IPS DF 6.9 (cell line): ENCODE data around the gene CCR6.
A peak's percentile ranks its signal among the peaks of the same experiment; 100 is the strongest.

Experiments
- DNase-seq: peaks from one replicate; pipeline ENCODE4 v3.0.0-alpha.2; 2013; ENCODE audit warnings: low read depth, low spot score
- H3K27ac ChIP-seq: one replicate; pipeline ENCODE4 v1.5.1; 2013; ENCODE audit warnings: low read length, control low read depth
- H3K27me3 ChIP-seq: 2 replicates; pipeline ENCODE4 v1.6.1; 2013; ENCODE audit warnings: mild to moderate bottlenecking, low read length; ENCODE audit not compliant: control insufficient read depth, insufficient read depth
- H3K36me3 ChIP-seq: 2 replicates; pipeline ENCODE4 v1.6.1; 2013; ENCODE audit warnings: low read length; ENCODE audit not compliant: control insufficient read depth, insufficient read depth
- H3K4me1 ChIP-seq: 2 replicates; pipeline ENCODE4 v1.6.1; 2013; ENCODE audit warnings: low read length; ENCODE audit not compliant: control insufficient read depth, insufficient read depth
- H3K4me3 ChIP-seq: 2 replicates; pipeline ENCODE4 v1.5.1; 2013; ENCODE audit warnings: mild to moderate bottlenecking, low read length
- H3K9me3 ChIP-seq: 2 replicates; pipeline ENCODE4 v1.6.1; 2013; ENCODE audit warnings: low read length, inconsistent platforms; ENCODE audit not compliant: control insufficient read depth, insufficient read depth
- WGBS: extraction: QIAGEN DNeasy Blood & Tissue Kit; methylation state at CpG from one replicate; pipeline ENCODE4 v1.1.7; 2013; ENCODE audit warnings: mixed read lengths, missing lambda C conversion rate; ENCODE audit not compliant: insufficient read length, insufficient coverage; 5-methylcytosine and 5-hydroxymethylcytosine counted together

The CCR6 gene

DNA sequence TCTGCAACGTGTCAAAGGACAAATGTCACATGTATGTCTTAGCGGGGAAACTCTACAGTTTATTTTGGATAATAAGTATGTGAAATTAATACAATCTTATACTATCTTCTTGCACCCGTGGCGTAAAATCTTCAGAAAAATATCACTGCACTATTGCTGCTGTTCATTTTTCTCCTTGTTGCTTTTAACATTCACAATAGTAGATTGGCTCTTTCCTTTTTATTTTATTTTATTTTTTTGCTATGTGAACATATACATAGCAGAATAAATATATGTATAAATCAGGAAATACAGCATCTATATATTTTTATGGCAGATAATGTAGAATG is 19.5 kb downstream of the CCR6 start:
- Histone ChIP-seq H3K27ac (no peak overlapping the region), H3K4me1 (peaks cover 4% of the 10 kb centered on the region), H3K27me3 (no peaks in the 10 kb centered on the region), H3K9me3 (no peaks in the 10 kb centered on the region), H3K36me3 (no peaks in the 10 kb centered on the region), H3K4me3 (no peak overlapping the region)
- no peak for DNase-seq
- no CpG with 5 or more reads among the region's 4 CpGs for WGBS

DNA sequence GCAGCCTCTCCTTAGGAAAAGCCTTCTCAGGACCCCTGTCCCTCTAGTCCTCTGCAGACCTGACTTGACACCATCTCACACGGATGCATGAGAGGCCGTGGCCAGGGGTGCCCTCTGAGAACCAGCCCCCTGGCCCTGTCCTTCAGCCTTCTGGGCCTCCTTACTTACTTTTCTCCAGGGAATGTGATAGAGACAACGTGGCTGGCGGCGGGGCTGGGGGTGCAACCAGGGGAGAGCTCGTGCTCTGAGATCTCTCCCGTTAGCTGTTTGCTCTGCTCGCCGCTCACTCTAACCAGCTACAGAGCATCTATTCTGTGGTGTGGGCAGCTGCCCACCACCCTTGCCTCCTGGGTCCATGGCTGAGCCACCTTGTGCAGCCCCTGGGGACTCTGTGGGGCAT is 20.1 kb downstream of the CCR6 start:
- no peak overlapping the region for H3K4me3 ChIP-seq
- whole genome bisulfite sequencing: no CpG with 5 or more reads among the region's 9 CpGs
- H3K27me3 ChIP-seq: no peaks in the 10 kb centered on the region
- no peak overlapping the region for H3K27ac ChIP-seq
- no peaks in the 10 kb centered on the region for H3K36me3 ChIP-seq
- H3K9me3 ChIP-seq: no peaks in the 10 kb centered on the region
- DNase-seq: no peak
- H3K4me1 ChIP-seq: peaks cover 7% of the 10 kb centered on the region

DNA sequence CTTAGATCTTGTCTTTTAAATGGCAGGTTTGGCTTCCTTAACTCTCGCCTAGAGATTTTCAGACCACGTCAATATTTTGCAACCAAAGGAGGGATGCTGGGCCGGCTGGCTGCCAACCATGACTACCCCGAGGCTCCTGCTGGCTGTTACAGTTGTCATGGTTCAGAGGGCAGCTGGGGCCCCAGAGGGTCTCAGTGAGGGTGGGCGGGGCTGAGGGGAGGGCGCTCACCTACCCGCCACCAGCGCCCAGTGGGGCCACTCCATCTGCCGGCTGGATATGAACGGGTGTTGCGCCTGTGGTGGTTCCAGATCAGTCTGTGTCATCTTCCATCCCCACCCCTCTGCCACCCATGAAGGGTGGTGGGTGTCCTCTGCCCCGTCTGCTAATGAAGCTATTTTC is 22.6 kb downstream of the CCR6 start:
- no peak overlapping the region for H3K27ac ChIP-seq
- no peak for DNase-seq
- H3K9me3 ChIP-seq: no peaks in the 10 kb centered on the region
- no peaks in the 10 kb centered on the region for H3K36me3 ChIP-seq
- H3K4me3 ChIP-seq: no peak overlapping the region
- no peaks in the 10 kb centered on the region for H3K27me3 ChIP-seq
- H3K4me1 ChIP-seq: peaks cover 7% of the 10 kb centered on the region
- no CpG with 5 or more reads among the region's 12 CpGs for WGBS

DNA sequence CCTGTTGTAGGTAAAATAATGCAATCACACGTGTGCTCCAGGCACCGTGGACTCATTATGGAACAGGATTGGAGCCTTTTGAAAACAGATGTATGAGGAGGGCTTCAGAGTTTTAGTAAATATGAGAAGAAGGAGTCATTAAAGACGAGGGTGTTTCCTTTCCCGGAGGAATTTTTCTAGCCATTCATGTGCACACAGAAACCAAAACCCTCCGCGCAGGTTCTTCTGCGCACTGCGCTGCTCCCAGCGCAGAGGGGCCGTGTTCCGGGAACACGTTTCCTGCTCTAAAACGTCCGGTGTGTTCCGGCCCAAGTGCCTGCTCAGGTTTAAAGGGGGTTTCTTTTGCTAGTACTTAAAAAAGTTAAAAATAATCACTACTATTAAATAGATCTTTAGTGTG is 23.2 kb downstream of the CCR6 start:
- Histone ChIP-seq H3K4me1 (peaks cover 5% of the 10 kb centered on the region), H3K27ac (no peak overlapping the region), H3K9me3 (no peaks in the 10 kb centered on the region), H3K36me3 (no peaks in the 10 kb centered on the region), H3K4me3 (no peak overlapping the region), H3K27me3 (no peaks in the 10 kb centered on the region)
- no peak for DNase-seq
- no CpG with 5 or more reads among the region's 15 CpGs for WGBS

DNA sequence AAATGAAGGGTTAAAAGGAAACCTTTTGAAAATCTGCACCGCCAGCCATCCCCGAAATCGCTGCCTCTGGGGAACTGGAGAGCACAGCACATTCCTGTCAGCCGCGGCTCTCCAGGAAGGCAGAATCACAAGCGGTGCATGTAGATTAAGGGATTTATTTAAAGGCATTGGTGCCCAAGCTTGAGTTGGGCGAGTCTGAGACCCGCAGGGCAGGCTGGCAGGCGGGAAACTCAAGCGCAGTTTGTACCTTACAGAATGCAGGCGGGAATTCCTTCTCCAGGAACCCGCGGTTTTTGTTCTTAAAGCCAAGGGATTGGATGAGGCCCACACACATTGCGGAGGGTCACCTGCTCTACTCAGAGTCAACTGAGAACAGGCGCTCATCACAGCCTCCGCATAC is 24.1 kb downstream of the CCR6 start:
- no peaks in the 10 kb centered on the region for H3K9me3 ChIP-seq
- H3K27ac ChIP-seq: no peak overlapping the region
- DNase-seq: peak; percentile 50
- H3K27me3 ChIP-seq: no peaks in the 10 kb centered on the region
- H3K36me3 ChIP-seq: no peaks in the 10 kb centered on the region
- no peak overlapping the region for H3K4me3 ChIP-seq
- WGBS: no CpG with 5 or more reads among the region's 16 CpGs
- H3K4me1 ChIP-seq: peaks cover 5% of the 10 kb centered on the region

DNA sequence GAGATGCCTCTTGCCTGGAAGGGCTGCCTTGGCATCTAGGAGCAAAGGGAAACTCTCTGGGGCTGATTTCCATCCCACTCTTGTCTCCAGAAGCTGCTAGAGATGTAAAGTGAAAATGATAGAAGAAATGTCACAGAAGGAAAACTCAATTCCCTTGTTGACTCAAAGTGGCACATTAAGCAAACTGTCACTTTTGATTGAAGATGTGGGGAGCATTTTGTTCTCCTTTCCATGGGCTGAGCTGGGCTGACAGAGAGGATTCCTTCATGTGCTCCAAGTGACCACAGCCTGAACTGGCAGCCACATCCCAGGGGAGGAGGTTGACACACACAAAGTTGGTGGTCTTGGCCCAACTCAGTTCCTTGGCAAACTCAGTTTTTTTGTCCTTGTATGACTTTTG is 25.1 kb downstream of the CCR6 start:
- Histone ChIP-seq H3K27ac (no peak overlapping the region), H3K27me3 (no peaks in the 10 kb centered on the region), H3K9me3 (no peaks in the 10 kb centered on the region), H3K4me3 (no peak overlapping the region), H3K4me1 (peaks cover 5% of the 10 kb centered on the region), H3K36me3 (no peaks in the 10 kb centered on the region)
- DNase-seq: no peak

DNA sequence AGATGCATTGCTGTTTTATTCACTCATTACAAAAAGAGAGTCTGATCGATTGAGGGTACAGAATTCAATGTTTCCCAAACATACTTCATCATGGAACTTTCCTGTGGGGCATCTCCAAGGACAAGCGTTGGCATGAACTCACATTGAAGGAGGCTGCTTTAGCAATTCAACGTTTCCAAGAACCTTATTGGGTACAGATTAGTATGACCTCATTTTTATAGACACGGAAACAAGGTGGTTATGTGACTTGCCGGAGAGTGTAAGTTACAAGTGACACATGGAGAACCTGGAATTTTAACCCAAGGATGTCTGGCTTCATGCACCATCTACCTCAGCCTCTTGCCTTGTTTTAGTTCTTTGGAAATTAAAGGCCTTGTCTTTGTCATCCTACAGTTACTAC is 26.1 kb downstream of the CCR6 start:
- no peaks in the 10 kb centered on the region for H3K27me3 ChIP-seq
- no peaks in the 10 kb centered on the region for H3K36me3 ChIP-seq
- no peak overlapping the region for H3K4me3 ChIP-seq
- H3K4me1 ChIP-seq: peaks cover 5% of the 10 kb centered on the region
- no peak overlapping the region for H3K27ac ChIP-seq
- DNase-seq: no peak
- WGBS: no CpG with 5 or more reads among the region's 5 CpGs
- H3K9me3 ChIP-seq: no peaks in the 10 kb centered on the region

DNA sequence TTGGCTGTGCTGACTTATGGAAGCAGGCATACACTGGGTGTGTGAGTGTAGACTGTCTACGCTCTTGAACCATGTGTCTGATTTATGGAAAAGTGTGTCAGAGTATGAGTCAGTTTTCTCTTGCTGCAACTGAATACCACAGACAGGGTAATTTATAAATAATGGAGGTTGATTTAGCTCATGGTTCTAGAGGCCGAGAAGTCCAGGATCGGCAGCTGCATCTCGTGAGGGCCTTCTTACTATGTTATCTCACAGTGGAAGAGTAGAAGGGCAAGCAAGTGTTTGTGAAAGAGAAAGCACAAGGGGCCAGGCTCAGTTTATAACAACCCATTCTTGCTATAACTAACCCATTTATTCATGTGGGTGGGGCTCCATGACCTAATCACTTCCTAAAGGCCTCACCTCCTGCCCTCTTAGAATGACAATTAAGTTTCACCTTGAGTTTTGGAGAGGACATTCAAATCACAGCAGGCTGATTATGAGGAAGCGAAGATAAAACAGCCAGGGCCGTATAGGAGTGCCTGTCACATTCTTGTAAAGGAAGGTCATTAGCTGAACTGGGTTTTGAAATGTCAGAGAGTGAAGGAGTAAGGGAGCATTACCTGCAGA is 28.1 kb downstream of the CCR6 start:
- WGBS: no CpG with 5 or more reads among the region's 6 CpGs
- Histone ChIP-seq H3K9me3 (no peaks in the 10 kb centered on the region), H3K27ac (no peak overlapping the region), H3K36me3 (no peaks in the 10 kb centered on the region), H3K4me3 (no peak overlapping the region), H3K4me1 (peaks cover 5% of the 10 kb centered on the region), H3K27me3 (no peaks in the 10 kb centered on the region)
- DNase-seq: peak; percentile 41

DNA sequence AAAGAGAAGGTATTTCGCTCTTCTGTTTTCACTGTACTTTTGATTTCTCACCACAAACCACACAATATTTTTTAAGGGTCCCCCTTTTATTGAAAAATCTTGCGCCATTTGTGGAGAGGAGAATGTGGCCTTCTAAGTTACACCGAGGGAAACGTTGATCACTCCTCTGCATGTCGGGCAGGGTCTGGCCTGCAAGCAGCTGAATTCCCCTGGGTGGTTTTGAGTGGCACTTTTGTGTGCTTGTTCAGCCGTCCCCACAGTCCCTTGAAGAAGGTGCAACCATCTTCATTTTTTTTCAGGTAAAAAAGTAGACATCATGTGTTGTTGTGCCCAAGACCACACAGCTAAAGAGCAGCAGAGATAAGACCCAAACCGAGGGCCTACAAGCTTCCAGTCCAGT is 28.8 kb downstream of the CCR6 start:
- H3K27ac ChIP-seq: no peak overlapping the region
- no CpG with 5 or more reads among the region's 7 CpGs for WGBS
- DNase-seq: no peak
- no peaks in the 10 kb centered on the region for H3K9me3 ChIP-seq
- H3K4me1 ChIP-seq: peaks cover 5% of the 10 kb centered on the region
- no peaks in the 10 kb centered on the region for H3K27me3 ChIP-seq
- H3K4me3 ChIP-seq: no peak overlapping the region
- no peaks in the 10 kb centered on the region for H3K36me3 ChIP-seq

DNA sequence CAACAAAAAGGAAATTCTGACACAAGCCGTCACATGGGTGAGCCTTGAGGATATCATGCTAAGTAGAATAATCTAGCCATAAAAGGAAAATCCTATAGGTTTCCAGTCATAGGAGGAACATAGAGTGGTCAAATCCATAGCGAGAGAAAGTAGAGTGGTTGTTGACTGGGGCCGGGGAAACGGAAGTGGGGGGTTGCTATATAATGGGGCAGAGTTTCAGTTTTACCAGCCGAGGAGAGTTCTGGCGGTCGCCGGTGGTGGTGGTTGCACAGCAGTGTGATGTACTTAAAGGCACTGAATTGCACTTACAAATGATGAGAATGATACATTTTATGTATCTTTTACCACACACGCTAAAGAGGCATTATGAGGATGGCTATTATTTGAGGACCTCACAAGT is 30.0 kb downstream of the CCR6 start:
- Histone ChIP-seq H3K36me3 (peaks cover 3% of the 10 kb centered on the region; the same call in 1 of the 2 replicates), H3K4me1 (peaks cover under 1% of the 10 kb centered on the region), H3K27me3 (no peaks in the 10 kb centered on the region), H3K27ac (no peak overlapping the region), H3K9me3 (no peaks in the 10 kb centered on the region), H3K4me3 (no peak overlapping the region)
- DNase-seq: no peak
- WGBS: no CpG with 5 or more reads among the region's 9 CpGs

DNA sequence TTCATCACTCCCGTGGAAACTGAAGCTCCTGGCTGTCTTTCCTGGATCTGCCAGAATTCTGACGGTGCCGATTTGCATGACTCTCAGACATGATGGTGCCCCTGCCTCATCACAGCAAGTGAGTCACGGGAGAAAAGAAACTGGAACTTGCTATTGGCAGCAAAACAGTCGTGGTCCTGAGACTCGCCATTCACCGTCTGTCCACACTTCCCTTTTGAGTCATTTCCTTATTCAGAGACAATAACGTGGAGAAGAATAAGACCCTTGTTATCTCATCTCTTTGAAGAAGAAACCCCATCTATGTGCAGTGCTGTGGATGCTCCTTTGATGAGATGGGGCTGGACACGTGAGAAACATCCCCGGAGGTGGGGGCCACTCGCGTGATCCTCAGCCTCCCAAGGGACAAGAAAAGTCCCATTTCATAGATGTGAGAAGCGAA is 30.6 kb downstream of the CCR6 start:
- Histone ChIP-seq H3K4me1 (no peaks in the 10 kb centered on the region; the same call in 1 of the 2 replicates), H3K27ac (no peak overlapping the region), H3K27me3 (no peaks in the 10 kb centered on the region), H3K9me3 (no peaks in the 10 kb centered on the region), H3K36me3 (peaks cover 3% of the 10 kb centered on the region; the same call in 1 of the 2 replicates), H3K4me3 (no peak overlapping the region)
- no CpG with 5 or more reads among the region's 13 CpGs for WGBS
- DNase-seq: no peak
